Measurements from ENCODE around the gene ING4.

The ING4 gene

GRCh38 chr12:6620137-6620884 is 42.6 kb downstream of the ING4 start:
- no peak overlapping the region for H3K27ac Mint-ChIP-seq
- peaks cover 5% of the 10 kb centered on the region for H3K4me1 Mint-ChIP-seq
- H3K27me3 Mint-ChIP-seq (ENCODE audit: low read depth) = no peaks in the 10 kb centered on the region
- no peaks in the 10 kb centered on the region for H3K36me3 Mint-ChIP-seq (ENCODE audit: low read depth)
- no peaks in the 10 kb centered on the region for H3K9me3 Mint-ChIP-seq
- TF ChIP-seq CTCF (IDR thresholded peaks at IDR 0.05; ENCODE audit: unreplicated experiment in 3 of 3) = peak; percentile 28 to 58 (median 54)
- no peak overlapping the region for H3K4me3 Mint-ChIP-seq

- Mint-ChIP-seq H3K27ac (peak overlapping the region; percentile 56 to 65 (median 56)), H3K4me1 (peaks cover 15% of the 10 kb centered on the region), H3K27me3 (ENCODE audit: low read depth) (no peaks in the 10 kb centered on the region), H3K4me3 (no peak overlapping the region), H3K36me3 (ENCODE audit: low read depth) (no peaks in the 10 kb centered on the region), H3K9me3 (no peaks in the 10 kb centered on the region)
- no peak for TF ChIP-seq CTCF (IDR thresholded peaks at IDR 0.05; ENCODE audit: unreplicated experiment in 3 of 3)
These were observed 44.3 kb downstream of the ING4 start for GRCh38 chr12:6618483-6619225.

GRCh38 chr12:6615802-6616201 is 47.1 kb downstream of the ING4 start:
- no peaks in the 10 kb centered on the region for H3K9me3 Mint-ChIP-seq
- no peaks in the 10 kb centered on the region for H3K27me3 Mint-ChIP-seq (ENCODE audit: low read depth)
- peaks cover 40% of the 10 kb centered on the region for H3K4me1 Mint-ChIP-seq
- TF ChIP-seq CTCF (IDR thresholded peaks at IDR 0.05; ENCODE audit: unreplicated experiment in 3 of 3) = no peak
- H3K36me3 Mint-ChIP-seq (ENCODE audit: low read depth) = no peaks in the 10 kb centered on the region
- peak overlapping the region; percentile 73 to 99 (median 98) for H3K27ac Mint-ChIP-seq
- H3K4me3 Mint-ChIP-seq = no peak overlapping the region

- no peaks in the 10 kb centered on the region for H3K36me3 Mint-ChIP-seq (ENCODE audit: low read depth)
These were observed 48.3 kb downstream of the ING4 start for GRCh38 chr12:6614513-6615172.

More at GRCh38 chr12:6614513-6615172, 48.3 kb downstream of the ING4 start:
- Mint-ChIP-seq H3K9me3 (no peaks in the 10 kb centered on the region), H3K4me3 (peak overlapping the region in 1 of 3 experiments; percentile 44), H3K27ac (peak overlapping the region; percentile 93 to 99 (median 98)), H3K27me3 (ENCODE audit: low read depth) (no peaks in the 10 kb centered on the region), H3K4me1 (peaks cover 41% of the 10 kb centered on the region)
- TF ChIP-seq CTCF (IDR thresholded peaks at IDR 0.05; ENCODE audit: unreplicated experiment in 3 of 3) = no peak

Data from nephron (organoid).